Ectodermal cell (in vitro differentiated cells): ENCODE measurements around the gene SMG5.

ENCODE experiments used
- H3K27ac ChIP-seq: 2 replicates; pipeline ENCODE4 v1.7.0; 2013; ENCODE audit warnings: mild to moderate bottlenecking, low read depth, low read length; ENCODE audit not compliant: insufficient read depth, poor library complexity, severe bottlenecking
- H3K27me3 ChIP-seq: 2 replicates; pipeline ENCODE4 v1.7.0; 2013; ENCODE audit warnings: mild to moderate bottlenecking, low read length; ENCODE audit not compliant: insufficient read depth, control insufficient read depth, poor library complexity, severe bottlenecking
- H3K36me3 ChIP-seq: one replicate; pipeline ENCODE4 v1.7.0; 2013; ENCODE audit warnings: low read length; ENCODE audit not compliant: control insufficient read depth, insufficient read depth
- H3K4me1 ChIP-seq: one replicate; pipeline ENCODE4 v1.7.0; 2013; ENCODE audit warnings: low read length; ENCODE audit not compliant: control insufficient read depth, insufficient read depth
- H3K4me3 ChIP-seq: 2 replicates; pipeline ENCODE4 v1.7.0; 2013; ENCODE audit warnings: low read depth, low read length, control low read depth; ENCODE audit not compliant: insufficient read depth
- H3K9me3 ChIP-seq: 2 replicates; pipeline ENCODE4 v1.7.0; 2013; ENCODE audit warnings: mild to moderate bottlenecking, low read length, moderate library complexity; ENCODE audit not compliant: control insufficient read depth
- WGBS, 2 experiments: methylation state at CpG; one replicate each; pipeline ENCODE4 v1.1.7; 2013; ENCODE audit warnings: missing lambda C conversion rate in 2 of 2; 5-methylcytosine and 5-hydroxymethylcytosine counted together

The SMG5 gene

DNA sequence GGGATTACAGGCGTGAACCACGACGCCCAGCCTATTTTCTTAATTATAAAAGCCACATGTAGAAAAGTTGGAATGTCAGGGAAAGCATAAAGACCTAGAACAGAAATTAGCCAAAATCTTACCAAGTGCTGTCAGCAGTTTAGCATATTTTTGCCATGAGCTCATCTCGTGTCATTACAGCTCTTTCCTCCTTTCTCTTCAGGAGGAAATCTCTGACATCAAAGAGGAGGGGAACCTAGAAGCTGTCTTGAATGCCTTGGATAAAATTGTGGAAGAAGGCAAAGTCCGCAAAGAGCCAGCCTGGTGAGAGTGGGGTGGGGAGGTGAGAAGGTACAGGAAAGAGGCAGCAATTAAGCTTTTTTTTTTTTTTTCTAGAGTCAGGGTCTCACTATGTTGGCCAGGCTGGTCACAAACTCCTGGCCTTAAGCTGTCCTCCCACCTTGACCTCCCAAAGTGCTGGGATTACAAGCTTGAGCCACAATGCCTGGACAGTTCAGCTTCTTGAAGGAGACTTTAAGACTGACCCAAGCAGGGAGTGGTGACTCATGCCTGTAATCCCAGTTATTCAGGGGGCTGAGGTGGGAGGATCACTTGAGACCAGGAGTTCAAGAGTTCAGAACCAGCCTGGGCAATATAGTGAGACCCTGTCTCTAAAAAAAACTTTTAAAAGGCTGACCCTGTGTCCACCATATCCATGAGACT is 49.0 kb downstream of the SMG5 start:
- Histone ChIP-seq H3K36me3 (peaks cover 28% of the 10 kb centered on the region), H3K27me3 (no peaks in the 10 kb centered on the region), H3K27ac (no peak overlapping the region), H3K4me3 (no peak overlapping the region), H3K4me1 (no peaks in the 10 kb centered on the region), H3K9me3 (no peaks in the 10 kb centered on the region)
- 90 to 93% methylated on average over 5 of the region's 5 CpGs for WGBS, 2 experiments

DNA sequence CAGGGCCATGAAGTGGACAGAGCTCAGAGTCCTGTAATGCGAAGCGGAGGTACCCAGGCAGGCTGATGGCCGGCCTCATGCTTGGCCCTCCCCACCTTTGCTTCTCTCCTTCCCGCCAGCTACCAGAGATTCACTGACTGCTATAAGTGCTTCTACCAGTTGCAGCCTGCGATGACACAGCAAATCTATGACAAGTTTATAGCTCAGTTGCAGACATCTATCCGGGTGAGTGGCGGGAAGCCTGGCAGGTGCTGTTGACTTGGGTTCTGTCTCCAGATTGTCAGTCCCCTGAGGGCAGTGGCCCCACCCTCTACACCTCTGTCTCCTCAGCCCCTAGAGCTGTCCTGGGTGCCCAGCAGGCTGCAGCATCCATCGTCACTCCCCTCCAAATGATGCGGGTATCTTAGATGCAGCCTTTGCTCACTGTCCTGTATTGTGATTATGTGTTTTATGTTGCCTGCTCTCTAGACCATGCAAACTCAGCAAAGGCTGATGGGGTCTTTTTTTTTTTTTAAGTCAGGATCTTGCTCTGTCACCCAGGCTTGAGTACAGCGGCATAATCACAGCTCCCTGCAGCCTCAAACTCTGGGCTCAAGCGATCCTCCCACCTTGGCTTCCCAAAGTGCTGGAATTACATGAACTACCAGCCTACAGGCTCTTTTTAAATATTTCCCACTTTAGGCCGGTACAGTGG is 50.3 kb downstream of the SMG5 start:
- Histone ChIP-seq H3K4me3 (no peak overlapping the region), H3K36me3 (peaks cover 23% of the 10 kb centered on the region), H3K27ac (no peak overlapping the region), H3K4me1 (no peaks in the 10 kb centered on the region), H3K9me3 (no peaks in the 10 kb centered on the region), H3K27me3 (no peaks in the 10 kb centered on the region)
- 94 to 95% methylated on average over 12 of the region's 12 CpGs for WGBS, 2 experiments

DNA sequence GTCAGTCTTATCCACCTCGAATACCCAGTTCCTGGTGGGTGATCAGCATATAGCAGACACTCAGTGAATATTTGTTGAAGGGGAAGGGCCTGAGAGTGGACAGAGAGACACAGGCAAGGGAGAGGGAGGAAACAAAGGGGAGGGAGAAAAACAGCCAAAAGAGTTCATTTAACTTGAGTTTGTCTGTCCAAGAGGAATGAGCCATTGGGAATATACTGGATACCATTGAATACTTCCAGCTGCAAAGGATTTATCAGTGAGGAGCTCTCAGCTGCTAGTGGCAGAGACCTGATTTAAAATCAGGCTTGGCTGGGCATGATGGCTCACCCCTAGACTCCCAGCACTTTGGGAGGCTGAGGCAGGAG is 52.2 kb downstream of the SMG5 start:
- Histone ChIP-seq H3K27ac (no peak overlapping the region), H3K4me1 (no peaks in the 10 kb centered on the region), H3K9me3 (no peaks in the 10 kb centered on the region), H3K4me3 (no peak overlapping the region), H3K36me3 (peaks cover 16% of the 10 kb centered on the region), H3K27me3 (no peaks in the 10 kb centered on the region)
- 100% methylated on average over 1 of the region's 1 CpG for WGBS, 2 experiments

DNA sequence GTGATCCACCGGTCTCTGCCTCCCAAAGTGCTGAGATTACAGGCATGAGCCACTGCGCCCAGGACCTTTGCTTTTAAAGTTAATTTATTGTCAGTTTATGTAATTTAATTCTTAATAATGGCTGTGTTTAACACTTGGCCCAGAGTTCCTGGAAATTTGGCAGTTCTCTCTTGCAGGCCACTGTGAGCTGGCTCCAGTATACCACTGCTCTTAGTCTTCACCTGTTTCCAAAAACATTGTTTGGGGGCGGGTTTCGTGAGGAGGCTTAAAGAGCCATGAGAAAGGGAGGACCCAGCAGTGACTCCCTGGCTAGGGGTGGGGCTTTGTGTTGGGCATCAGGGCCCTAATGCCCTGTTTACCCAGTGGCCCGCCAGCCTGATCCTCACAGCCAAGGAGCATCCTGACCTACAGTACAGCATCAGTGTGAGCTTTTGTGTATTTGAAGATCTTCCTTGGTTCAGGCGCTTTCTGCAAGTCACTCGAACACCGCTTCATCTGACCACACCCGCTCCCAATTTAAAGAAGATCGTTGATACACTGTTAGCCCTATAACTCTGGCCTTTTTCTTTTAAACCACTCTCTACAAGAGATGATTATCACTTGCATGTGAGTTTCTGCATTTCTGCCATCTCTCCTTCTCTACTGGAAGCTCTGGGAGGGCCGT is 52.7 kb downstream of the SMG5 start:
- Histone ChIP-seq H3K9me3 (no peaks in the 10 kb centered on the region), H3K27ac (no peak overlapping the region), H3K4me3 (no peak overlapping the region), H3K4me1 (no peaks in the 10 kb centered on the region), H3K36me3 (peaks cover 16% of the 10 kb centered on the region), H3K27me3 (no peaks in the 10 kb centered on the region)
- 95 to 96% methylated on average over 11 of the region's 11 CpGs for WGBS, 2 experiments

DNA sequence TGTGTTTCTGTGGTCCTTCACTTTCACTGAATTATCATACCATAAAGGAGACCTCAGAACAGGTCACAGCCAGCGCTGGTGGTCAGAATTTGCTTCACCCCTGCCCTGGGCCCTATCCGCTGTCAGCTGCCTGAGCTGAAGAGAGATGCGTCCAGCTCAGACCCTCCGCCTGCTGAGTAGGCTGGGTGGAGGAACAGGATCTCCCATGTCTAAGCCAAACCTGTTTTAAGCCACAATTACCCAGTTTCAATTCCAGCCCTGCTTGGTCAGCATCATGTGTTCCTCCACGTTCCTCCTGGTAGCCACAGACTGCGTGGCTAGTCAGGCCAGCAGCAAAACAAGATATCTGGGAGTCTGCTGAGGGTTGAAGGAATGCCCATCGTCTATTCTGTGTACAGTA is 54.1 kb downstream of the SMG5 start:
- Histone ChIP-seq H3K9me3 (no peaks in the 10 kb centered on the region), H3K4me3 (no peak overlapping the region), H3K27me3 (no peaks in the 10 kb centered on the region), H3K4me1 (no peaks in the 10 kb centered on the region), H3K27ac (no peak overlapping the region), H3K36me3 (peaks cover 12% of the 10 kb centered on the region)
- WGBS, 2 experiments, result 82 to 83% methylated on average over 7 of the region's 7 CpGs

DNA sequence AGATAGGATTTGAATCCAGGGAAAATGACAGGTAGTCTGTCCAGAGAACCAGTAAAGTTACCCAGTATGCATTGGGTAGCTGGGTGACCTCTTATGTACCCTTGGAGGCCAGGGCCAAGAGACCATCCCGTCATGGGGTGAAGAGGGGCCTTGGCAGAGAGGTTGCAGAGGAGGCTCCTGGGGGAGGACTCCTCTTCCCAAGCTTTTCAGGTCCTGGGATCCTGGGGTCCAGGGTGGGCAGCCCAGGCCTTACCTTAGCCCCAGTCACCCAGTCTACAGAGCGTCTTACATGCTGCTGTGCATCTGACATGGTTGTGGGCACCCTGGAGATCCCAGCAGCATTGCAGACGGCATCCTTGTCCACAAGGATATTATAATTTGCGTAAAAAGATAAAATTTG is 55.8 kb downstream of the SMG5 start:
- Histone ChIP-seq H3K4me1 (no peaks in the 10 kb centered on the region), H3K9me3 (no peaks in the 10 kb centered on the region), H3K36me3 (peaks cover 17% of the 10 kb centered on the region), H3K27ac (no peak overlapping the region), H3K4me3 (no peak overlapping the region), H3K27me3 (no peaks in the 10 kb centered on the region)
- WGBS, 2 experiments, result 94 to 95% methylated on average over 4 of the region's 4 CpGs

DNA sequence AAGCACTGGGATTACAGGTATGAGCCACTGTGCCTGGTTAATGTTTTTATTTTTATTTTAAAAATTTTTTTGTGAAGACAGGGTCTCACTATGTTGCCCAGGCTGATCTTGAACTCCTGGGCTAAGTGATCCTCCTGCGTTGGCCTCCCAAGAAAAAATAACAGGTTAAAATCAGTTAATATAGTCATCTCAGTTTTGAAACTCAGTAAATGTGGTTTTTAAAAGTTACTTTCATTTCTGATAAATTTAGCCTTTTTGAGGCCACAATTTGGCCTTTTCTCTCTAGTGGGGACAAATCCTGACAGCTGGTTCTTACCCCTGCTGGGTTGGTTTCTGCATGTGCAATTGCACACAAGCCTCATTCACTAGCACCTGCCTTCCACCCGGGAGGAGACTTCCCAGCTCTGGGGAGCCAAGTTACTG is 56.5 kb downstream of the SMG5 start:
- H3K4me3 ChIP-seq, result no peak overlapping the region
- no peaks in the 10 kb centered on the region for H3K4me1 ChIP-seq
- 92 to 100% methylated on average over 2 of the region's 2 CpGs for WGBS, 2 experiments
- peaks cover 19% of the 10 kb centered on the region for H3K36me3 ChIP-seq
- no peak overlapping the region for H3K27ac ChIP-seq
- no peaks in the 10 kb centered on the region for H3K9me3 ChIP-seq
- H3K27me3 ChIP-seq, result no peaks in the 10 kb centered on the region

DNA sequence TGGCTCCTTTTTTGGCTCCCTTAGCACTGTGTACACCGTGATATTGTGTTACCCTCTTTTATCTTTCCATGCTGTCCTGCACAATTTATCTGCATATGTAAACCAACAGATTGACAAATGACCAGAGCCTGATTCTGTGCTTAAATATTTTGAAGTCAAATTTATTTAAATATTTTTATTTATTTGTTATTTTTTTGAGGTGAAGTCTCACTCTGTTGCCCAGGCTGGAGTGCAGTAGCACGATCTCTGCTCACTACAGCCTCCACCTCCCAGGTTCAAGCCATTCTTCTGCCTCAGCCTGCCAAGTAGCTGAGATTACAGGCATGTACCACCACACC is 57.0 kb downstream of the SMG5 start:
- Histone ChIP-seq H3K9me3 (no peaks in the 10 kb centered on the region), H3K27me3 (no peaks in the 10 kb centered on the region), H3K27ac (no peak overlapping the region), H3K4me1 (no peaks in the 10 kb centered on the region), H3K36me3 (peaks cover 23% of the 10 kb centered on the region), H3K4me3 (no peak overlapping the region)
- 27 to 41% methylated on average over 2 of the region's 2 CpGs for WGBS, 2 experiments

DNA sequence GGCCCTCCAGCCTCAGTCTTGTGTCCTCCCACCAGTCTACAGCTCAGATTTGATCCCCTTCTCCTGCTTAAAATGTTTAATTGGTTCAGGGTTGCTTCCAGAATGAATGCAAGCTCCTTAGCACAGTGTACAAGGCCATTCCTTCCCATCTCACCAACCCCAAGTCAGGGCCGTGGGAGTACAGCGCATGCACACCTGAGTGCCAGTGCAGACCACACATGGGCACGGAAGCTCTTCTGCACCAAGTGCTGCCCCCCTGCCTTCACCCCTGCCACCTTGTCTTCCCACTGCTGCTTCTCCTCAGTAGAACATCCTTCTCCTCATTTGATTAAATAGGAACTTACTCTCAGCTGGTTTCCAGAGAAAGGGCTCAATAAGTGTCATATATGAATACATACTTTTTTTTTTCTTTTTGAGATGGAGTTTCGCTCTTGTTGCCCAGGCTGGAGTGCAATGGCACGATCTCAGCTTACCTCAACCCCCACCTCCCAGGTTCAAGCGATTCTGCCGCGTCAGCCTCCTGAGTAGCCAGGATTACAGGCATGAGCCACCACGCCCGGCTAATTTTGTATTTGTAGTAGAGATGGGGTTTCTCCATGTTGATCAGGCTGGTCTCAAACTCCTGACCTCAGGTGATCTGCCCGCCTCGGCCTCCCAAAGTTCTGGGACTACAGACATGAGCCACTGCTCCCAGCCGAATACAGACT is 60.5 kb downstream of the SMG5 start:
- Histone ChIP-seq H3K9me3 (no peaks in the 10 kb centered on the region), H3K4me1 (no peaks in the 10 kb centered on the region), H3K27me3 (no peaks in the 10 kb centered on the region), H3K27ac (no peak overlapping the region), H3K4me3 (no peak overlapping the region), H3K36me3 (peaks cover 23% of the 10 kb centered on the region)
- 91 to 92% methylated on average over 13 of the region's 13 CpGs for WGBS, 2 experiments

DNA sequence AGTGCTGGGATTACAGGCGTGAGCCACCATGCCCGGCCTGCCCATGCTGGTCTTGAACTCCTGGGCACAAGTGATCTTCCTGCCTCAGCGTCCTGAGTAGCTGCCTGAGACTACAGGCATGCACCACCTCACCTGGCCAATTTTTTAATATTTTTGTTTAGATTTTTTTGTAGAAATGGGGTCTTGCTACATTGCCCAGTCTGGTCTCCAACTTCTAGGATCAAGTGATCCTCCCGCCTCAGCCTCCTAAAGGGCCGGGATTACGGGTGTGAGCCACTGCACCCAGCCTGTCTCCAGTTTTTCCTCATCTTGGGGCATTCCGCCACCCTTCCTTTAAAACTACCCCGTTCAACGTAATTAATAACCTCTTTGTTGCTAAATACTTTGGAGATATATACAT is 62.4 kb downstream of the SMG5 start:
- Histone ChIP-seq H3K27ac (no peak overlapping the region), H3K9me3 (no peaks in the 10 kb centered on the region), H3K4me1 (no peaks in the 10 kb centered on the region), H3K4me3 (no peak overlapping the region), H3K36me3 (peaks cover 15% of the 10 kb centered on the region), H3K27me3 (no peaks in the 10 kb centered on the region)
- WGBS, 2 experiments, result 94 to 97% methylated on average over 8 to 9 of the region's 9 CpGs
